Sigmoid colon (tissue), 7 donors: ENCODE data around the gene CHDH. TPM values are rescaled to one million over a fixed set of nuclear protein-coding genes. Genes with fewer than 3 reads are reported as not detected.

Source experiments
- DNase-seq: peaks from one replicate; pipeline ENCODE4 v3.0.0-alpha.2; 2019
- H3K27ac ChIP-seq, 4 donors: fragments of 200-600 bp; sonication (generic); one replicate each; pipeline ENCODE4 v1.5.1; 2016 to 2019; ENCODE audit warnings: mild to moderate bottlenecking in 1 of 4
- H3K27me3 ChIP-seq, 3 donors: fragments of 200-600 bp; sonication (generic); one replicate each; pipeline ENCODE4 v1.5.1; 2019; ENCODE audit warnings: mild to moderate bottlenecking in 1 of 3
- H3K36me3 ChIP-seq, 4 donors: fragments of 200-600 bp; sonication (generic); one replicate each; pipeline ENCODE4 v1.5.1; 2016 to 2019
- H3K4me1 ChIP-seq, 4 donors: fragments of 200-600 bp; sonication (generic); one replicate each; pipeline ENCODE4 v1.5.1; 2017 to 2019
- H3K4me3 ChIP-seq, 4 donors: fragments of 200-600 bp; sonication (generic); one replicate each; pipeline ENCODE4 v1.5.1; 2017 to 2019; ENCODE audit warnings: mild to moderate bottlenecking in 2 of 4, moderate library complexity in 1 of 4
- H3K9me3 ChIP-seq, 4 donors: fragments of 200-600 bp in 3 of 4; sonication (generic) in 3 of 4; one replicate each; pipeline versions ENCODE4 v1.5.1 to v1.6.1; 2013 to 2019
- EP300 ChIP-seq, 4 donors: sonication (generic); formaldehyde crosslinking; IDR thresholded peaks; one replicate each; pipeline ENCODE4 v1.6.1; 2017; ENCODE audit warnings: antibody characterized with exemption in 4 of 4
- POLR2A ChIP-seq, 2 donors: fragments of 450-650 bp; IDR thresholded peaks; one replicate each; pipeline ENCODE4 v1.6.1; 2016; ENCODE audit warnings: antibody characterized with exemption in 2 of 2, mild to moderate bottlenecking in 2 of 2, moderate library complexity in 2 of 2
- POLR2AphosphoS5 ChIP-seq, 4 donors: sonication (generic); formaldehyde crosslinking; IDR thresholded peaks; one replicate each; pipeline ENCODE4 v1.6.1; 2017; ENCODE audit warnings: antibody characterized with exemption in 4 of 4
- WGBS, 2 donors: extraction: QIAGEN DNeasy Blood & Tissue Kit; methylation state at CpG; one replicate each; pipeline ENCODE4 v1.1.7; 2013; 5-methylcytosine and 5-hydroxymethylcytosine counted together
- intact Hi-C: fragments of 100-400 bp; cut with DNase I; formaldehyde crosslinking; loops from one replicate; pipeline ENCODE4 v1.15.1; 2023
- polyA plus RNA-seq, 3 donors: library from polyadenylated mRNA; stranded (reverse); fragments of 200-250 nt; gene quantifications; one replicate each; pipeline ENCODE4 v1.2.3, GENCODE V29; 2013
- total RNA-seq, 4 donors: library from RNA; depleted of rRNA; stranded (reverse); fragments of >200 nt; gene quantifications; one replicate each; pipeline ENCODE4 v1.1.0, GENCODE V29; 2016
- TF ChIP-seq, protein P1 (sequence below), 4 experiments: fragments of 450-650 bp in 3 of 4; fragments of 200-600 bp in 1 of 4; IDR thresholded peaks; one replicate each; pipeline ENCODE4 v1.5.1; 2016 to 2019; ENCODE audit warnings: antibody characterized with exemption in 4 of 4, mild to moderate bottlenecking in 3 of 4, moderate library complexity in 2 of 4
- donor health status: healthy with polysubstance abuse.
- donor health status: Bipolar disorder and iron deficiency.
- donor health status: healthy.

CHDH gene
- total and polyA plus RNA-seq, 7 donors, result 1.1 to 9.5 (median 1.8) TPM

DNA sequence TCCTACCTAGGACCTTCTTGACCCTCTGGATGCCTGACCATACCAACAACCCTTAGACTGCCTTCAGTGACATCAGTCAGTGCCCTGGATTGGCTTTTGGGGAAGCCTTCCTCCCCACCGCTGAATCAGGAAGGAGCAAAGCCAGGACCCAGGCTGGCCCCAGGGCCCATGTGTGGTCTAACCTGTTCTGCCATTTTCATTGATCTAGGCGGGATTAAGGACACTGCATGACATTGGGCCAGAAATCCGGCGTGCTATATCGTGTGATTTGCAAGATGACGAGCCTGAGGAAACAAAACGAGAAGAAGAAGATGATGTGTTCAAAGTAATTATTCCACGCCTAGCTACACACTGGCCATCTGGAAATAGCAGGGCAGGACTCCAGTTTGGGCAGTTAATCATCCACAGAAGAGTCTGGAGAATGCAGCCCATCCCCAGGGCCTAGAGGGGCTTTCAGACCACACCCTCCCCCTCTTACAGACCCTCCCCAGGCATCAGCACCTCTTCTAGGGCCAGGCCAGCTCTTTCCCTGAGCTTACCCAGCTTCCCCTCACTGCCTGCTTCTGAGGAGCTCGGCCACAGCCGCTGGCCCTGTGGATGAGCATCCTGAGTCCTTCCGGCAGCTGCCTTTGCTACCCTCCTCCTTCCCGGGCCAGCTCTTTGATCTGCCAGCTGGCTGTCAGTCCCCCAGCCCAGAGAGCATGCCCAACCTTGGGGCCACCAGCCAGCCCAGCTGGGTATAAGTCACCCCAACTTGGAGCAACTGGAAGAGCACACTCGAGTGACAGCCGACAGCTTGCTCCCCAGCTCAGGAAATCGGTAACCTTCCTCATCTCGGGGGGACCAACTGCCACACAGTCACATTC, 45.9 kb downstream of the CHDH start:
- no peak for TF ChIP-seq POLR2AphosphoS5 (IDR thresholded peaks at IDR 0.05)
- TF ChIP-seq EP300 (IDR thresholded peaks at IDR 0.05), result no peak
- no peak for TF ChIP-seq POLR2A (IDR thresholded peaks at IDR 0.05)
- TF ChIP-seq, protein P1, sequence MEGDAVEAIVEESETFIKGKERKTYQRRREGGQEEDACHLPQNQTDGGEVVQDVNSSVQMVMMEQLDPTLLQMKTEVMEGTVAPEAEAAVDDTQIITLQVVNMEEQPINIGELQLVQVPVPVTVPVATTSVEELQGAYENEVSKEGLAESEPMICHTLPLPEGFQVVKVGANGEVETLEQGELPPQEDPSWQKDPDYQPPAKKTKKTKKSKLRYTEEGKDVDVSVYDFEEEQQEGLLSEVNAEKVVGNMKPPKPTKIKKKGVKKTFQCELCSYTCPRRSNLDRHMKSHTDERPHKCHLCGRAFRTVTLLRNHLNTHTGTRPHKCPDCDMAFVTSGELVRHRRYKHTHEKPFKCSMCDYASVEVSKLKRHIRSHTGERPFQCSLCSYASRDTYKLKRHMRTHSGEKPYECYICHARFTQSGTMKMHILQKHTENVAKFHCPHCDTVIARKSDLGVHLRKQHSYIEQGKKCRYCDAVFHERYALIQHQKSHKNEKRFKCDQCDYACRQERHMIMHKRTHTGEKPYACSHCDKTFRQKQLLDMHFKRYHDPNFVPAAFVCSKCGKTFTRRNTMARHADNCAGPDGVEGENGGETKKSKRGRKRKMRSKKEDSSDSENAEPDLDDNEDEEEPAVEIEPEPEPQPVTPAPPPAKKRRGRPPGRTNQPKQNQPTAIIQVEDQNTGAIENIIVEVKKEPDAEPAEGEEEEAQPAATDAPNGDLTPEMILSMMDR (IDR thresholded peaks at IDR 0.05), result no peak
- Histone ChIP-seq H3K4me3 (no peak overlapping the region), H3K27me3 (no peaks in the 10 kb centered on the region), H3K4me1 (peaks cover 0 to 15% (median 5%) of the 10 kb centered on the region in 4 donors), H3K27ac (no peak overlapping the region), H3K9me3 (no peaks in the 10 kb centered on the region), H3K36me3 (no peaks in the 10 kb centered on the region)
- WGBS, 2 donors, result 84 to 88% methylated on average over 16 of the region's 16 CpGs
- no peak for DNase-seq
- intact Hi-C loops, result no loop called here

DNA sequence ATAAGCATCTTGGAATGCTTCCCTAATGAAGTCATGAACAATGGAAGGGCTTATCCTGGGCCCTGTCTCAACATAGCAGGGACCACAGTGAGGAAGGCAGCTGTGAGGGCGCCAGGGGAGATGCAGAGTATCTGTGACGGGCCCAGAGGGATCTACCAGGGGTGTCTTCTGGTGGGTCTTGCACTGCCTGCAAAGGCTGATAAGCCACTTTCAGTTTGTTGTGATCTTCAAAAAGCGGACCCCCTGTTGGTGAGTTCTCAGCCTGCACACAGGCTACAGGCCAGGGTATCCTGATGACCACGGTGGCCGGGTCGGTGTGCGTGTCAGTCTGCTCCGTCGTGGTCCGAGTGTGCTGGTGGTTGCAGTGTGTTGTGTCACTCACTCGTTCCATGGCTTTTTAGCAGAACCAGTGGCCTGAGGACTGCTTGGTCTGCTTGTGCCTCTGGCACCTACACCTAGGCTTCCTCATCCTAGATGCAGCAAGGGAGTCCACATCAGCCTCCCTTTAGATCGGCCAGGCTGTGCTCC, 46.8 kb downstream of the CHDH start:
- H3K27ac ChIP-seq, result no peak overlapping the region
- DNase-seq, result no peak
- H3K4me3 ChIP-seq, result no peak overlapping the region
- H3K9me3 ChIP-seq, result no peaks in the 10 kb centered on the region
- TF ChIP-seq, protein P1 (IDR thresholded peaks at IDR 0.05), result no peak
- TF ChIP-seq EP300 (IDR thresholded peaks at IDR 0.05), result no peak
- TF ChIP-seq POLR2A (IDR thresholded peaks at IDR 0.05), result no peak
- no peak for TF ChIP-seq POLR2AphosphoS5 (IDR thresholded peaks at IDR 0.05)
- H3K4me1 ChIP-seq, result peaks cover 0 to 10% (median 4%) of the 10 kb centered on the region in 4 donors
- H3K27me3 ChIP-seq, result no peaks in the 10 kb centered on the region
- WGBS, 2 donors, result 96 to 97% methylated on average over 12 of the region's 12 CpGs
- intact Hi-C loops, result no loop called here
- H3K36me3 ChIP-seq, result no peaks in the 10 kb centered on the region

DNA sequence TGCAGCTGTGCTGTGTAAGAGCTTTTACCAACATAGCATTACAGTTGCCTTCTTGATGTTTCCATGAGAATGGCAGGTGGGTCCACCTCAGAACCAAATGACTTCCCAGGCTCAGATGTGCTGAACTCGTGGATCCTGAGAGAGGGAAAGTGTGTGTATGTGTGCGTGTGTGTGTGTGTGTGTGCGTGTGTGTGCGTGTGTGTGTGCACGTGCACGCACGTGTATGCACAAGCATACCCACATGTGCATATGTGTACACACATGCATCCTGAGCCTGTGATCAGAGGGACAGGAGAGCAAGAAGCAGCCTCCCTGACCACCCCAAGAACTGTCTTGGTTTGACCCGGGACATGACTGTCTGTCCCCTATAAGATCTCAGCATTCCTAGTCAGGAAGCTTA, 48.1 kb downstream of the CHDH start:
- intact Hi-C loops, result no loop called here
- TF ChIP-seq EP300 (IDR thresholded peaks at IDR 0.05) (no peak), POLR2A (IDR thresholded peaks at IDR 0.05) (no peak), POLR2AphosphoS5 (IDR thresholded peaks at IDR 0.05) (no peak)
- TF ChIP-seq, protein P1 (IDR thresholded peaks at IDR 0.05), result no peak
- WGBS, 2 donors, result 85 to 86% methylated on average over 8 of the region's 8 CpGs

DNA sequence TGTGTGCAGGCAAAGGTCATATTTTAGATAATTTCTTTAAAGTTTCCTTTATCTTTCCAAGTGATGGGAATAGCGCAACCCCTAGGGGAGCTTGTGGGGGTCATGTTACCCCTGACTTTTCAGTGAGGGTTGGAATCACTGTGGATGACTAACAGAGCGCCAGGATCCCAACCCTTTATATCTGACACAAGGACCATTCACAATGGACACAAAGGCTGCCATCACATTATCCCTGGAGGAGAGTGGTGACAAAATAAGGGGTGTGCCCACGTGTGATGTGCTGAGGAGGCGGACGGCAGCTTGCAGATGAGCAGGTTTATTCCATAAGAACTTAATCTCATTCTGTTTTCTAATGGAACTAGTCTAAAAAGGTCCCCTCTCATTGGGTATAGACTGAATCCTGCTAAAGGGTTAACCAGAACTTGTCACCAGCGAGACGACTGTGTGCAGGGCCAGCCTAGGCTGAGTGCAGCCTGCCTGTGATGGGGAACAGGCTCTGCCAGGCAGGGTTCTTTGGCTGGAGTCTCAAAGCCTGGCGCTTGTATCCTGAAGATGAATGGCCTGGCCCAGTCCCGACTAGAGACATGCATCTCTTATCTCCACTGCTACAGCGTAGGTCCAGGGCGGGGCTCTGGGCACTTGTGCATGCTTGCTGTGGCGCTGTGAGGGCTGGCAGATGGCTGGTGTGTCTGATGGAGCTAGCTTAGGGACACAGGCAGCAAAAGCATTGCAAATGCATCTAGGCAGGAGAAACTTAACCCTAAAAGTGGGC, 50.2 kb downstream of the CHDH start:
- Histone ChIP-seq H3K27ac (no peak overlapping the region), H3K4me1 (peaks cover 0 to 10% (median 4%) of the 10 kb centered on the region in 4 donors), H3K9me3 (no peaks in the 10 kb centered on the region), H3K4me3 (no peak overlapping the region), H3K27me3 (no peaks in the 10 kb centered on the region), H3K36me3 (no peaks in the 10 kb centered on the region)
- DNase-seq, result no peak
- TF ChIP-seq POLR2AphosphoS5 (IDR thresholded peaks at IDR 0.05), result peak in 1 of 4 donors; percentile 17
- TF ChIP-seq, protein P1 (IDR thresholded peaks at IDR 0.05), result no peak
- 40 to 62% methylated on average over 12 of the region's 12 CpGs for WGBS, 2 donors
- intact Hi-C loops, result no loop called here

More for the DNA sequence above, 48.1 kb downstream of the CHDH start:
- H3K9me3 ChIP-seq, result no peaks in the 10 kb centered on the region
- no peaks in the 10 kb centered on the region for H3K36me3 ChIP-seq
- no peak for DNase-seq
- H3K27ac ChIP-seq, result no peak overlapping the region
- H3K4me3 ChIP-seq, result no peak overlapping the region
- H3K27me3 ChIP-seq, result no peaks in the 10 kb centered on the region
- peaks cover 0 to 10% (median 4%) of the 10 kb centered on the region in 4 donors for H3K4me1 ChIP-seq
